HG03432 (cell line): ENCODE data around the gene ZNF134.

ENCODE experiments used
- ATAC-seq: cut with Tn5 transposase; IDR thresholded peaks from one replicate; pipeline ENCODE4 v1.9.1; 2021; ENCODE audit warnings: mild to moderate bottlenecking, moderate library complexity; ENCODE audit not compliant: unreplicated experiment

ZNF134 gene

DNA sequence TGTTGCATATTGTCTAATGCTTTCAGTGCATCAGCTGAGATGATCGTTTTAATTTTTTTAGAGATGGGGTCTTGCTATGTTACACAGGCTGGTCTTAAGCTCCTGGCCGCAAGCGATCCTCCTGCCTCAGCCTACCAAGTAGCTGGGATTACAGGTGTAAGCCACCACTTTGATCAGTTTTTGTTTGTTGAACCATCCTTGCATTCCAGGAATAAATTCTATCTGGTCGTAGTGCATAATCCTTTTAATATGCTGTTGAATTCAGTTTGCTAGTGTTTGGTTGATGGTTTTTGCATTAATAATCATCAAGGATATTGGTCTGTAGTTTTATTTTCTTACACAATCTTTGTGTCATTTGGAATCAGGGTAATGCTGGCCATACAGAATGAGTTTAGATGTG, 23.3 kb downstream of the ZNF134 start:
- no peak for ATAC-seq

DNA sequence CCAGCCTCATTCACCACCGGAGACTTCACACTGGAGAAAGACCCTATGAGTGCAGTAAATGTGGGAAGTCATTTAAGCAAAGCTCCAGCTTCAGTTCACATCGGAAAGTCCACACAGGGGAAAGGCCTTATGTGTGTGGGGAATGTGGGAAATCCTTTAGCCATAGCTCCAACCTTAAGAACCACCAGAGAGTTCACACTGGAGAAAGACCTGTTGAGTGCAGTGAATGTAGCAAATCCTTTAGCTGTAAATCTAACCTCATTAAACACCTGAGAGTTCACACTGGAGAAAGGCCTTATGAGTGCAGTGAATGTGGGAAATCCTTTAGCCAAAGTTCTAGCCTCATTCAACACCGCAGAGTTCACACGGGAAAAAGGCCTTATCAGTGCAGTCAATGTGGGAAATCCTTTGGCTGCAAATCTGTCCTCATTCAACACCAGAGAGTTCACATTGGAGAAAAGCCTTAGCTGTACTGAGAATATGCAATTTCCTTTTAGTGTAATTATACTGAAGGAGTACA, 27.7 kb downstream of the ZNF134 start:
- ATAC-seq, result no peak

DNA sequence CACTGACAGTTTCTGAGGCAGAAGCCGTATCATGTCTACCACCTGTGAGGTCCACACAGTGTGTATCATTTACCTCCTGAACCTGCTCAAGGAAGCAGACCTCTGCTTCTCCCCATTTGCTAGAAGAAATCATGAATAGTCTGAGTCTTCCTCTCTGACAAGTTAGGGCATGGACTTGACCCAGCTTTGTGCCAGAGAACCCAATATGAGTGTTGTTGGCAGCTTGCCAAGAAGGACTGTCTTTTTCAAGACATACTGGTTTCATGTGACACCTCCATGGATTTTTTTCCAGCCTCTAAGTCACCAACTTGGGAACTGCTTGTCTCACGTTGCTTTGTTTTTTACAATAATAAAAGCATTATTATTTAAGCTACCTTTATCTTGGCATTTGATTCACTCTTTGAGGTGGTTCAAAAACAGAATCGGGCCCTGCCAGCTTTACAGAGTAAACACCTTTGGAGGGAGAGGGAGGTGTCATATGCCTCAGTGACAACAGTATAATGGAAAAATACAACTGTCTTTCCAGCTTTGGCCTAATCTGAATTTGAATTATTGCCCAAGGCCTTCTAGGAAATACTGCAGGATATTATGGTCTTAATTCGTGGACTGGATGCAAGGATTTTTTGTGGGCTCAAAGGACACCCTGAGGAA, 28.5 kb downstream of the ZNF134 start:
- no peak for ATAC-seq

GRCh38 chr19:57643734-57644133, 29.7 kb downstream of the ZNF134 start:
- no peak for ATAC-seq

- no peak for ATAC-seq
Observed at GRCh38 chr19:57648331-57649003, 34.4 kb downstream of the ZNF134 start.

GRCh38 chr19:57651654-57651996, 37.6 kb downstream of the ZNF134 start:
- no peak for ATAC-seq

DNA sequence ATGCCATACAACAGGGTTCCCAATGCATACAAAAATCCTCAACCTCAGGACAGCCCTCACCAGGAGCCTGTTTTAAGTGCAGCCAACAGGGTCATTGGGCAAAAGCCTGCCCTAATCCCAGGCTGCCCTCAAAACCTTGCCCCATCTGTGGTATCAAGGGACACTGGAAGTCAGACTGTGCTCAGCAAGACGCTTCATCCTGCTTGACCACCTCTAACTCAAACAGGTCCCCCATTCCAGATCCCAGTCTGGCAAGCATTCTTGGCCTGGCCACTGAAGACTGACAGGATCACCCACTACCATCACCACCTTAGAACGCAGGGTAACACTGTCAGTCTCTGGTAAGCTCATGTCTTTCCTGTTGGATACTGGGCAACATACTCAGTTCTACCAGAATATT, 39.6 kb downstream of the ZNF134 start:
- ATAC-seq, result no peak

- no peak for ATAC-seq
Observed at GRCh38 chr19:57655443-57655842, 41.4 kb downstream of the ZNF134 start.

DNA sequence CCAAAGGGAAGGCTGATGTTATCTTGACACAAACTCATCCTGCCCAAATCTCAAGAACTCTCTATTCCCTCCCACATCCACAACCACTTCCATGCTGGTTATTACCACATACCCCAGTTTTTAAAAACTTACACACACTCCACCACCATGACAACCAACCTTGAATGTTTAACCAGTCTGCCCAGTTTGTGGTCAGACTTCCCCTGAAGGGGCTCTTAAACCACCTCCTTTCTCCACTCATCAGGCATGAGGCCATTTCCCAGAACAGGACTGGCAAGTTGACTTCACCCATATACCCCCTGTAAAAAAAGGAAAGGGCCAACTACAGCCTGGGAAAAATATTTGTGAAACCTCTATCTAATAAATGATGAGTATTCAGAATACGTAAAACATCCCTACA, 42.3 kb downstream of the ZNF134 start:
- ATAC-seq, result no peak

GRCh38 chr19:57664269-57665127, 50.5 kb downstream of the ZNF134 start:
- ATAC-seq, result no peak

- ATAC-seq, result no peak
Observed at GRCh38 chr19:57665261-57665806, 51.3 kb downstream of the ZNF134 start.

DNA sequence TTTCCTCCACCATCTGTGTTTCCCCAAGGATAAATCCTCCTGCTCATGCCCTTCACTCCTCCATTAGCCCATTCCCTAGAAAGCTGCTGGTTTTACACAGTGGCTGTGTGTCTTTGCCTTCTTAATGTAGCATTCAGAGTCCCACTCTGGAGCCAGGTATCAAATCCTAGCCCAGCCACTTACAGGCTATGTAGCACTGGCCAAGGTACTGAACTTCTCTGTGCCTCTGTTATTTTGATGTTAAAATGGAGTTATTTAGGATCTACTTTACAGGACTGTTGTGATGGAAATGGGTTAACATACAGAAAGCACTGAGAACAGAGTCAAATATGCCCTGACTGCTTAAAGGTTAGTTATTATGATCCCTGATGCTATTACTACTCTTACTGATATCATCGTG, 53.2 kb downstream of the ZNF134 start:
- ATAC-seq, result no peak

- ATAC-seq, result no peak
Observed at GRCh38 chr19:57668635-57669034, 54.6 kb downstream of the ZNF134 start, which contains the start of gene ZSCAN4. ZSCAN4 (plus strand) TSS chr19:57668935; CDS start chr19:57676146, 7,211 bp downstream.

DNA sequence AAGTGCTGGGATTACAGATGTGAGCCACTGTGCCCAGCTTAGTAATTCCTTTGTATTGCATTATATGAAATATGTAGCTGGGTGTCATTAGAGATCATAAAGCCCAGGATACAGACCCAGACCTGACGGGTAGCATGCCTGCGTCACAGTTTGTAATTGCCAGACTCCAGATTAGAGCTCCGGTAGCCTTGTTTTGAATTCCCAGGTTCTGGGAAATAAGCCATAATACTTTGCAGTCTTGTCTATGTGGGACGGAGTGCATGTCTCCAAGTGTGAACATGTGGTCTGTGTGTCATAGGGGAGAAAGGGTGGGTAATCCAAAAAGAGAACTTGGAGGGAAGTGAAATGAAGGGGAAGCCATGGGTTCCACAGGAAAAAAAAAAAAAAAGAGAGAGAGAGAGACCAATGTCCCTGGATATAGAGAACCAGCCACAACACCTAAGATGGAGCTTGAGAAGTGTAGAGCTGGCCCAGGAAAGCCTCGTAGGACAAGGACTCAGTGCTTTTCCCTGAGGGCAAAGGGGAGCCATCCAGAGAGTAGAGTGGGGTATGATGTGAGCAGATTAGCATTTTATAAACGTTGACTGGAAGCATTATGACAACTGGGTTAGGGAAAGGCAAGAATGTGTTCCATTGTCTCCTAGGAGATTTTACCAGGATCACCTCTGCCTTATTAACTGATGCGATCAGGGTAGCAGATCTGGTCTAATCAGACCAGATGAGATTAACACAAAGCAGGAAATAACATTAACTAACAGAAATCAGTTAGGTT, 57.3 kb downstream of the ZNF134 start:
- ATAC-seq, result no peak

DNA sequence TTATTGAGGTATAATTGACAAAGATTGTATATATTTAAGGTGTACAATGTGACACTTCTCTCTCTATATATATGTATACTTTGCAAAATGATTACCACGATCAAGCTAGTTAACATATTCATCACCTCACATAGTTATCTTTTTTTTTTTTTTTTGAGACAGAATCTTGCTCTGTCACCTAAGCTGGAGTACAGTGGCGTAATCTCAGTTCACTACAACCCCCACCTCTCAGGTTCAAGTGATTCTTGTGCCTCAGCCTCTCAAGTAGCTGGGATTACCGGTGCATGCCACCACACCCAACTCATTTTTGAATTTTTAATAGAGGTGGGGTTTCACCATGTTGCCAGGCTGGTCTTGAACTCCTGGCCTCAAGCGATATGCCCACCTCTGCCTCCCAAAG, 58.4 kb downstream of the ZNF134 start:
- no peak for ATAC-seq
